NCI-H2171 treated with DMSO at 0.1 percent for 48 hours (cell line): ENCODE data around the gene BICC1.
"Not testable (repeated sequence)": the region's sequence is repeated elsewhere in the genome, so short reads cannot be mapped to it uniquely, and the experiment has no call there.

ENCODE experiments used
- DNase-seq: peaks from one replicate; lab custom pipeline; 2025; lab: John Stamatoyannopoulos, UW

BICC1 gene

DNA sequence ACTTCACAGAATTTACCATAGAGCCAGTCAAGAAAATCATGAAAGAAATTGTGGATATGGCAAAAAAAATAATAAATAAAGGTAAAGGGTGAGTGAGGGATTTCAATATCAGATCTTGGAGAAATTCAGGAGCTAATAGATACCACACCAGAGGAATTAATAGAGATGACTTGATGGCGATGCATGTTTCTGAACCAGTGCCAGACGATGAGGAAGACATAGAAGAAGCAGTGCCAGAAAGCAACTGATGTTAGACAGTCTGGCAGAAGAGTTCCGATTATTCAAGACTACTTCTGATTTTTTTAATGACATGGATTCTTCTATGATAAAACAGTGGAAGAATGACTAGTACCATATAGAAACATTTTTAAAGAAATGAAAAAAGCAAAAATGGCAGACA is 314.7 kb downstream of the BICC1 start:
- DNase-seq: no peak

DNA sequence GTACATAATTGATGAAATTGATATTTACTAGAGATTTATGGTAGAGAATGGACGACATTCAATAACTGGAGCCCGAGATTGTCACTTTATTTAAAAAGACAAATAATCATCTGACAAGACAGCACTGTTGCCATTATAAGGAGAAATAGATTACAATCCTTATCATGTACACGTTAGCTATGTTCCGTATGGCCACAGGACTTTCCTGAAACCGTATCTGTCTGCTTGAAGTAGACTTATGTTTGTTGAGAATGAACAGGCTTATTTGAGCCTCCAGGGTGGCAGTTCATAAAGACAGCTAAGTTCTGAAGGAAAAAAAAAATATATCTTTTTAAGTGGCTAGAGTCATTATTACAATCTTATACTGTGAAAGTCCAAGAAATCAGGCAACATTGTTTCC is 317.2 kb downstream of the BICC1 start:
- no peak for DNase-seq

DNA sequence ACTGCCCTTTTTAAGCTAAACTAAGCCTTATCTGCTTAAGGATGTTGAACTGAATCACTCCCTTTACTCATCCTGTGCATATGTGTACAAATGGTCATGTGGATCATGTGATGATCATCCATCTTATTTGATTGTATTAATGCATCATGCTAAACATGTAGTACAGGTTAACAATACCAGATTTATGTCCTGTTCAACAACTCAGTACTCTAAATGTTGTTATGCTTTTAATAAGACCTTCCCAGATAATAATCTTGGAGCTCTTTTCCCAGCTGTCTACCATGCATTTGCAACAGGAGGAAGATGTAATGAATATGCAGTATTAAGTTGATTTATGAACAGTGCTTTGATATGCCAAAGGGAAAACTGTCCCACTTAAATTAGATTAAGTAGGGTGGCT is 318.0 kb downstream of the BICC1 start:
- no peak for DNase-seq

DNA sequence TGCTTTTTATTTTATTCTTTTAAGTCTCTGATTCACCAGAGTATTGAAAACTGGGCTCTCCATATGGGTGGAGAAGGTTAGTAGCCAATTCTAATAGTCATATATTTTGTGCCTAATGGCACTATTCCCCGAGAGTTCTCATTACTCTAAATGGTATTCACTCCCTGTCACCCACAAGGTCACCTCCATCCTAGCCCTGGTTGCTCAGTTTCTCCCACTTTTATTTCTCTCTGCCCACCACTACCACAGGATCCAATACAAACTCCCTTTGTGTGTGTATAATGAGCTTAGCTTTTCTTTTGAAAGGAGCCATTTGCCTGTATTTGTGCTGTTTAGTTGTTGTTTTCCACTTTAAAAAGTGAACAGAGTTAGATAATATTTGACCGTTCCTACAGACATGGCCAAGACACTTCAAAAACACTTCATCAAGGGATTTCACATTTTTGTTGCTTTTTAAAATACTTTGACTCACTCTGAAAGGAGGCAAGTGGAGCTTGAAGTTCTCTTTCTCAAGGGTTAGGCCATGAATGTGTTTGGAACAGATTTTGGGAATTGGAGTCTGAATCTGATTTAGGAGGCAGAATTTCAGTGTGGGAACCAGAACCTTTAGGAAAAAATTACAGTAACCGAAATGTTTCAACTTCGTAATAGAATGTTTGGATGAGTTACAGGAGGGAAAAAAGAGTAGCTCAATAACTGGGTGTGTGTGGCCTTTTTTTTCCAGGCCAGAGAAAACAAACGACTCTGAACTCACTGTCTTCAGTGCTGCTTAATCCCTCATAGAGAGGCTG is 321.3 kb downstream of the BICC1 start:
- no peak for DNase-seq

DNA sequence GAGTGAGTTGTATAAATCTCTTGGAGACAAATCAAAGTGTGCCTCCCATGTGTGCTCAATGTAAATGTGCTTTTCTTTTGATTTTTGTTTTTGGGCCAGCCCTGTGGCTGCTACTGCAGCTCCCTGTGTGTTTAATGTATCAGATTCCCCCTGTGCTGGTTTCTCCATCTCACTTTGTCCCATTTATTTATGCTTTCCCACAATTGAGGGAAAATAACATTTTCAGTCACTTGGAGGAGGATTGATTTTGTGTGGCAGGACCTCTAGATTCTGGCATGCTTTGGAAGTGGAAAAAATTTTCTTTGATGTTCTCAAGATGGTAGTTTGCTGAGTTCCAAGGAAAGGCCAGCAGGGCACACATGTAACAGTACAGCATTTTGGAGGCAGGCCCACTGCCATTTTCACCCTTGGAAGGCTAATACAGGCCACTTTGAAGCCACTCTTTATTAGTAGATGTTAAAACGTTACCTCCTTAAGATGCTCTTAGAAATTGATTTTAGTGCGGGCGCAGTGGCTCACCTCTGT is 323.6 kb downstream of the BICC1 start:
- no peak for DNase-seq

DNA sequence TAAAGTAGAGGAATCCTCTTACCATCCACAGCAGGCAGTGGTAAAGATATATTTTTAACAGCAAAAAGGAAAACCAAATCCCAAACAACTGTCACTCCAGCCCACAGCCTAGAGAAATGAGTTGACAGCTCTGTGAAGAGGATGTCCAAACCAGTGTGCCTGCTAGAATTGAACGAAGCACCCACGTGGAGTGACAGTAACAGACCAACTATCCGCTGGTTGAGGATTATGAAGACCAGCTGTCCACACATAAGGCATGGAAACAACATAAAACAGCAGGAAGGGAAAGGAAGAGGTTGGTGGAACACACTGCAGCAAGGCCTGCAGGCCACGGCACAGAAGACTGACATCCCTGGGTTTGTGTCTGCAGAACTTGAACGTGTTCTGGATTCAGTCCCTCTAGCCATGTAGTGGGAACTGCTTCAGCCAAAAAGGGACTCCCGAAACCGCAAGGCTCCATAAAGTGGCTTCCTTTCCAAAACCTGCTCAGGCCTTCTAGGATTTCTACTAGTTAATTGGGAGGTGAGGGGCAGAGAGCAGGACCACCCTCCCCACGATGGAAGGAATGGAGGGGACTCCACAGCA is 324.4 kb downstream of the BICC1 start:
- no peak for DNase-seq

DNA sequence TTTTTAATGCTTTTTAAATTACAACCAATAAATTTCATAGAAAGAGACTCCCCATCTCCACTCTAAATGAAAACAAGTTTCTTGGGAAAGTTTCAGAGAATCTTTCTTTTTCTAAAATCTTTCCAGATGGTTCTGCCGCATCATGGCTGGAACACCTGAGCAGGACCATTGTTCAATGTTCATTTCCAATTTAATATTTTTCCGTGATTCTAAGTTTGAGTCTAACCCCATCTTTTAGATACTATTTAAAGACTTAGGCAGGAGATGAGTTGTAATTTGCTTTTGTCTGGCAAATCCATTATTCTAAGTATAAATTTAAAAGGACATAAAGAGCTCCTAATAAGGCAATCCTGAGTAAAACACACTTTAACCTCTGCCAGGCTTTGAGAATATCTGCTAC is 325.2 kb downstream of the BICC1 start:
- DNase-seq: no peak

DNA sequence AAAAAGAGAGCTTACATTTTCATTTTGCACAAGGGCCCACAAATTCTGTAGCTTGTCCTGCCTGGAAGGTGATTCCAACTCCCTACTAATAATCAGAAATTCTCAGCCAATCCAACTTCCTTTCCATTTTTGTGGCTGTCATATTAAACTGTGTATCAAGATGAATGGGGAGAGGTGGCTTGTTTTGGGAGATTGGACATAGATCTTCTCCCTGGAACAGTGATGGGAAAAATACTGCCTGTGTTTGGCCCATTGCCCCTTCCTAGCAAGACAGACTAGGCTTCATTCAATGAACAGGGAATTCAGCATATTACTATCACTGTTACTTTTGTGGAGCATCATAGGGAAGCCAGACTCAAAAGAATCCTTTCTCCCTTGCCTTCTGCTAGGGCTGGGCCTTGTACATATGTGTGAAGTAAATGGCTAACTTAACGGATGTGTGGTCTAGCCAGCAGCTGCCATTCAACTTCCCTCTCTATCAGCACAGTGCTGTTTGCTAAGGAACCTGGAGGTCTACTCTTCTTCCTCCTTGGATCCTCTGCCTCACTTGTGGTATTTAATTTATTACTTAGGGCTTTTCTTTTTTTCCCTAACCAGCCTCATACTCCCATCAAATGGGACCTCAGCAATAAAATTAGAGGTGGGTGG is 326.0 kb downstream of the BICC1 start:
- no peak for DNase-seq

DNA sequence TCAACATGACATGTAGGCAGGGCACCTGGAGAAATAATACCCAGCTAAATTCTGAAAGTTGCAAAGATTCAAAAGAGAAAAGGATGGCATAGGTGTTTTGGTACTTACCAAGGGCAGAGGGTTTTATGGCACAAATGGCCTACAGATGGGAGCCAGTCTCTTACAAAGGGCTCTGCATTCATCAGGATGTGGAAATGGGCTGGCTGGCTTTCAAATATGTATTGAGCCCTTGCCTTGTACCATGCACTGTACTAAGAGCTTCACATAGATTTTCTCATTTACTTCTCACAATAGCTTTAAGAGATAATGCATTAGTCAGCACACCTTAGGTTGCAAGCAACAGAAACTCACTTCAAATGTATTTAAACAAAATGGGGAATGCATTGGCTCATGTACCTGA is 327.1 kb downstream of the BICC1 start:
- DNase-seq: no peak

DNA sequence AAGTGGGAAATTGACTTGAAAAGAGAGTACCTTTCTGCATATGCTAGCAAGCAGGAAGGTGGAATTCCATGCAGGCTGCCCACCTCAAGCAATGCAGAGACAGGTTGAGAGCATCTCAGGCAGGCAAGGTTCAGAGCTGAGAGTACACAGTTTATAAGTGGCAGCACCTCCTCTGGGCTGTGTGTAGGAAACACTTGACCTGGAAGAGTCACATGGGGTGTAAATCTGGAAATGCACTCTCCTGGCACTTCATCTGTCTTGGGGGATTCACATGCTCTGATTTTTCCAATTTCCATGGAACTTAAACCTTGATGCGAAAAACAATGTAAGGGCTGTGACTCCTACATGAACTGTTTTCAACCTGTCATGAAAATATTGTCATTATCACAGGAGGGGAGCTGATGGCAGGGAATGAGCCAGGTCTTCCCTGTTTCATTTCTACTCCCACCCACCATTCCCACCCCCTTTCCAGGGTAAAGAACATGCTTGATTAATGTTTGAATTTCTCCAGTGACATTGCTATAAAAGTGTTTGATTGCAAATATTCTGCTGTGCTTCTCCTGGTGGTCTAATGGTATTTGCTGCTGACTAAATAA is 328.3 kb downstream of the BICC1 start:
- DNase-seq: no peak

DNA sequence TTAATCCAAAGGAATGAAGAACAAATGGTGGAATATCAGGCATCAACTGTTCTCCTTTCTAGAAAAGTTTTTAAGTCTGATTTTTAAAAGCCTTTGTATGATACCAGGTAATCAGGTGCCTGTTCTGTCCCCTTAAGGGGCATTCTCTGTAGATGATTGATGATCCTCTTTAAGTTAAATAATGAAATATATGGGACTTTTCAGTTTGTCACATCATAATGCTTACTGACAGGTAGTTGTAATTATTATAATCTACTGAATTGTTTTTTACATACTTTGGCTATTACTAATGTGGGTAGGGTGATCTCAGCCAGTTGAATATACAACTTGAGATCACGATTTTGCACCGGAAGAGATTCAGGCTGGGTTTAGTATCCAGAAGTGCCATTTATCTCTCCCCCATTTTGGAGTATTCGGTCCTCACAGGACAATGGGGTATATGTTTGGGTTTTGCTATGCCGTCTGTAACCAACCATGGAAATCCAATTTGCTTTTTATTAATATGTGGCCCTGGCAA is 330.2 kb downstream of the BICC1 start:
- no peak for DNase-seq

DNA sequence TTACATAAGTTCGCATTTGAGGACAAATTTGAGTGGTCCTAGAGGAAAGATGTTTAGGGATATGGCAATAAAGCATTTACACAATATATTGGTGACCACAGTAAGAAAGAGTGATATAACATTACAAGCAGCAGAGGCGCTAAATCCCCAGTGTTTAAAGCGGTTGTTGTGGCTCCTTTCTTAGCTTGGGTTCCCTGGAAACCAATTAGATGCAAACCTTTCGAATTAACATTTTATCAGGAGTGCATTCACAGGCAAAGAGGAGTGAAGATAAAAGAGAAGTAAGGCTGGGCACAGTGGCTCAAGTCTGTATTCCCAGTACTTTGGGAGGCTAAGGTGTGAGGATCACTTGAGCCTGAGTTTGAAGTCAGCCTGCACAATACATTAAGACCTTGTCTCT is 331.1 kb downstream of the BICC1 start:
- no peak for DNase-seq

DNA sequence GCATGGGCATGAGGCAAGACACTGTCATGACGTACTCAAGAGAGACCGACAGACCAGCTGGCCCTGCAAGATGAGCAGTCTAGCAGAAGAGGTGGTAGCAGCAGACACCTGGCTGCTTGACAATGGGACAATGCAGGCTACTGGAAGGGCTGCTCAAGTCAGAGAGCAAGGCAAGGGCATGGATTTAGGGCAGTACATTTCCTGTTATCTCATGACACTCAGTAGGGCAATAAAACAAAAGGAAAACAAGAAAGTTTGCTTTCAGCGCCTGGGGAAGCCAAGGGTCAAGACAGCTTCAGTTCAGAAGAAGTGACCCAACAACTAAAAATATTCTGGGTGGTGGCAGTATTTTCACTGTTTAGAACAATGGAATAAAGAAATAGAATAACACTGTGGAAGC is 332.0 kb downstream of the BICC1 start:
- no peak for DNase-seq

DNA sequence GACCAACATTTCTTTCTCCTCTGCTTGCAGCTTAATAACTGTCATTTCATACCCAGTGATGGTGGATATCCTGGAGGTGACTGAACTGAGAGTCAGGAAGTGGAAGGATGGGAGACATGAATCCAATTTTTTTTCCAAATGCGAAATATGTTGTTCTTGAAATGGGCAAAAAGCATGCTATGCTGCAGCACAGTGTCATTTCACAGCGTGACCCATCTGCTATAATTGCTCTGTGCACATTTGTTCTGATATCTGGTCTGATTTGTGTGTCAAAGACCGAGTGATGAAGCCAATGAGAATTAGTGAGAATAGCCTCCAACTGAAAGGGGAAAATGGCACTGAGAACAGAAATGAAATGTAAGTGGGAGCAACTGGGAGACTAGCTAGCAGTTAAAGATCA is 334.2 kb downstream of the BICC1 start:
- no peak for DNase-seq

DNA sequence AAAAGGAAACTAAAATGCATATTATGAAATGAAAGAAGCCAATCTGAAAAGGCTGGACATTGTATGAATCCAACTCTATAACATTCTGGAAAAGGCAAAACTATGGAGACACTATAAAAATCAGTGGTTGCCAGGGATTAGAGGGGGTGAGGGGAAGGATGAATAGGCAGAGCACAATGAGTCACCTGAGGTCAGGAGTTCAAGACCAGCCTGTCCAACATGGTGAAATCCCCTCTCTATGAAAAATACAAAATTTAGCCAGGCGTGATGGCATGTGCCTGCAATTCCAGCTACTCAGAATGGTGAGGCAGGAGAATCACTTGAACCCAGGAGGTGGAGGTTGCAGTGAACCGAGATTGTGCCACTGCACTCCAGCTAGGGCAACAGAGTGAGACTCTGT is 338.9 kb downstream of the BICC1 start:
- no peak for DNase-seq

DNA sequence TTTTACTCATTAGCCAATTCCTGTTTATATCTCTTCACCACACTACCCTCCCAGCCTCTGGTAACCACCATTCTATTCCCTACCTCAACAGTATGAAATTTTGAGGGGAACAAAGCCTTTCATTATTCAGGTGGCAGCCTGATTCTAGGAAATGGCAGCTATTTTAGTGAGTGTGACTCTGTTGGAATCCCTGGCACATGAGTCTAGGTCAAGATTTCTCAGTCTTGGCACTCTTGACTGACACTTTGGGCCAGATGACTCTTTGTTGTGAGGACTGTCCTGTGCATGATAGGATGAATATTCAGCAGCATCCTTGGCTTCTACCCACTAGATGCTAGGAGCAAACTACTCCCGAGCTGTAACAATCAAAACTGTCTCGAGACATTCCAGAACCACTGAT is 341.0 kb downstream of the BICC1 start:
- no peak for DNase-seq

DNA sequence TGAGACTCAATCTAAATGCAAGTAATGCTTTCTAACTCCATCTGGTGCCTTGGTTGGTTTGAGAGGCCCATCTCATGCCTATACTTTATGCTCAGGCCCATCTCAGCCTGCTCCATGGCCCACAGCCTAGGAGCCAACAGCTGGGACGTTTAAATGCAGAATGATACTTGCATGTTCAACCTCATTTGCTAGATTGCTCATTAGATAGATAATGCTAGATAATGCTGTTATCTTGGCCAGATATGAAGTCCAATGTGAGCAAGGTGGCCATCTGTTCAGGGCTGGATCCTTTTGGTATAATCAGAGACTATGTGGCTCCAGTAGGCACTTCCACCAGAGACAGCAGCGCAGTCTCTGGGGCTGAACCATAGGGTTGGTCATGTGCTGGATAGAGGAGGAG is 342.1 kb downstream of the BICC1 start:
- no peak for DNase-seq

DNA sequence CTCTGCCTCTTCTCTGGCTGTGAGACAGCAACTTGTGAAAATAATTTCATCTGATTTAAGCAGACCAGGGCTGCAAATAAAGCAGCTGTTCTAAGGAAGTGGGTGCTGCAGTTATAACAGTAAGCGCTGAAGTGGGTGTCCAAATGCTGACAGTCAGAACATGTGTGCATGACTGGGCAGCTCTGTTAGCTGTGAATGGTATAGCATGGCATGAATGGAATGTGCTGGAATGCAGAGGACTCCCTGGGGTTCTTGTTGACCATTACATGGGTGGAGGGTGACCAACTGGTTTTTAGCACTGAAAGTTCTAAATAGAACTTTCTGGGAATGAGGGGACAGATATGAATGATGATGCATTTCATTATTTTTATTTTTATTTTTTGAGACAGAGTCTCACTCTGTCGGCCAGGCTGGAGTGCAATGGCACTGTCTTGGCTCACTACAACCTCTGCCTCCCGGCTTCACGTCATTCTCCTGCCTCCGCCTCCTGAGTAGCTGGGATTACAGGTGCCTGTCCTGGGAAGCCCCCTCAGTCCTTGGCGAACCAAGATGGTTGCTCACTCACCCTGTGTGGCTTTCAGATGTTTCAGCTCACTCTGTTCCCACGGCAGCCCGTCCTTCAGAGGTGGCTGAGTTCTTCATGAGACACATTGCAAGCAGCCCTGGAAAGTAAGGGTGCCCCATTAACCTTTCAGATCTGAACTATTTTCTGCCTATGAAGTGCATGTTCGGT is 344.0 kb downstream of the BICC1 start:
- no peak for DNase-seq

DNA sequence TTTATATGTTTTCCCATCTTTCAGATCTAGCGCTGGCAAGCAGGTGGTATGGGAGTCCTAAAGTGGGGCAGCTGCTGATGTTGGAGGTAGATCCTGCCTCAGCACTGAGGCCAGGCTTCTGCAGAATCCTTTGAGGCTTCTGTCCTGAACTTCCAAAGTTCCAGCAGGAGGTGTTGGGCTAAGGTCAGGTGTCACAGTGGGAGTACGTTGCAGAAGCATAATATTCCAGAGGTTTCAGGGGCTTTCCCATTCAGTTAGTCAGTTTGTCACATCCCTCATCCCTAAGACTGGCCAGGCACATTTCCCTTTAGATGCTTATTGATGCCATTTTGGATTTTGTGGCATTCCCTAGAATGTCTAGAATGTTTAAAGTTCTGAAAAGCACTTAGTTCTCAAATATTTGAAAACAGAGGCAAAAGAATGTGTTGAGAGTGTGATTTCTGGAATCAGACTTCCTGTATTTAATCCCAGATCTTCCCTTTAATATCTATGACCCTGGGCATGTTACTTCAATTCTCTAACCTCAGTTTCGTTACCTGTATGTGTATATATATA is 344.7 kb downstream of the BICC1 start:
- DNase-seq: no peak

DNA sequence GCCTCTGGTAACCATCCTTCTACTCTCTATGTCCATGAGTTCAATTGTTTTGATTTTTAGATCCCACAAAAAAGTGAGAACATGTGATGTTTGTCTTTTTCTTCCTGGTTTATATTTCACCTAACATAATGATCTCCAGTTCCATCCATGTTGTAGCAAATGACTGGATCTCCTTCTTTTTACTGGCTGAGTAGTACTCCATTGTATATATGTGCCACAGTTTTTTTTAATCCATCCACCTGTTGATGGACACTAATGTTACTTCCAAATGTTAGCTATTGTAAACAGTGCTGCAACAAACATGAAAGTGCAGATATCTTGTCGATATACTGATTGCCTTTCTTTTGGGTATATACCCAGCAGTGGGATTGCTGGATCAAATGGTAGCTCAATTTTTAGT is 345.5 kb downstream of the BICC1 start:
- DNase-seq: not testable (repeated sequence)

DNA sequence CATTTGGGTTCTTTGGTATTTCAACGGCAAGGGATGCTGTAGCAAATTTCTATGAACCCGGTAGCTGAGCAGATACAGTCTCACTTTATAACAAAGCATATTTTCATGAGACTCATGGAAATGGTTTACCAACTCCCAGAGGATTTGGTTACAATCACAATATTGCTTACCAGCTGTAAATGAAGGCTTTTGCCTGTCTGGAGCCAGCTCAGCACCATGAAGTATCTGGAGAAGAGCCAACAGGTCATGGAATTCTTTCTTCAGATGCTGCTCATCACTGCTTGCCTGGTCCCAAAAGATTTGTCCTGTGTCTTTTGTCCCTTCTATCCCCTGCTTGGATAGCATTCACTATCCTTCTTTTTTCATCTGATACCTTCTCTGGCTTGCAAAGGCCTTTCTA is 346.9 kb downstream of the BICC1 start:
- DNase-seq: no peak

DNA sequence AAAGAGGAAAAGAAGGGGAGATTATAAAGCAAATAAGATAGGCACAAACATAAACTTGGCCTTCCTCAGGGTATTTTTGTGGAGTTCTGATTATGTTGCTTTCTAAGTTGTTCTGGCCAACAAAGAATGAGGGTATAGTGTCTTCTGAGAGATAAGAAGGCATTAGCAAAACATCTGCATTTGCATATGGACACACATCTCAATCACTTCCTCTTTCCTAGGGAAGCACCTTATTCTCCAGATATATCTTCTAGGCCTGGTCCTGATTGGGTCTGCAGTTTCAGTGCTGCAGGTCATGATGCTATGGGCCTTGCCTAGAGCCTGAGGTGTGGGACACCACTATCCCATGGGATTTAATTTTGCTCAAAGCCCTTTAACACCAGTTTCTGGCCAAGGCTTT is 355.0 kb downstream of the BICC1 start:
- no peak for DNase-seq
